NCI-H146 (cell line): ENCODE data around the gene FAT1.
"Not testable (repeated sequence)": the region's sequence is repeated elsewhere in the genome, so short reads cannot be mapped to it uniquely, and the experiment has no call there.

ENCODE experiments used
- DNase-seq: peaks from one replicate; lab custom pipeline; 2025; lab: John Stamatoyannopoulos, UW

Gene FAT1

GRCh38 chr4:186723292-186724057, at the start of gene FAT1:
Gene FAT1, minus strand, starts transcription at chr4:186723856. Its CDS starts 14,029 bp downstream, at chr4:186709827.
- DNase-seq: peak; percentile 16

GRCh38 chr4:186772936-186773487, 49.4 kb upstream of the FAT1 start:
- DNase-seq: no peak

GRCh38 chr4:186771624-186772023, 48.0 kb upstream of the FAT1 start:
- no peak for DNase-seq

- DNase-seq: no peak
Measured at GRCh38 chr4:186770481-186771175, 47.0 kb upstream of the FAT1 start.

GRCh38 chr4:186767794-186768193, 44.1 kb upstream of the FAT1 start:
- DNase-seq: no peak

GRCh38 chr4:186765673-186766546, 42.3 kb upstream of the FAT1 start:
- no peak for DNase-seq

GRCh38 chr4:186765138-186765537, 41.5 kb upstream of the FAT1 start:
- no peak for DNase-seq

- DNase-seq: no peak
Measured at GRCh38 chr4:186764457-186764856, 40.8 kb upstream of the FAT1 start.

- DNase-seq: no peak
Measured at GRCh38 chr4:186762865-186763264, 39.2 kb upstream of the FAT1 start.

- no peak for DNase-seq
Measured at GRCh38 chr4:186762361-186762760, 38.7 kb upstream of the FAT1 start.

- not testable (repeated sequence) for DNase-seq
Measured at GRCh38 chr4:186761956-186762355, 38.3 kb upstream of the FAT1 start.

GRCh38 chr4:186761393-186761792, 37.7 kb upstream of the FAT1 start:
- no peak for DNase-seq

- DNase-seq: no peak
Measured at GRCh38 chr4:186760576-186760975, 36.9 kb upstream of the FAT1 start.

- DNase-seq: no peak
Measured at GRCh38 chr4:186759990-186760389, 36.3 kb upstream of the FAT1 start.

GRCh38 chr4:186758929-186759682, 35.5 kb upstream of the FAT1 start:
- no peak for DNase-seq

- DNase-seq: no peak
Measured at GRCh38 chr4:186757696-186758355, 34.2 kb upstream of the FAT1 start.

- not testable (repeated sequence) for DNase-seq
Measured at GRCh38 chr4:186756550-186756949, 32.9 kb upstream of the FAT1 start.

GRCh38 chr4:186755550-186756519, 32.2 kb upstream of the FAT1 start:
- DNase-seq: no peak

- no peak for DNase-seq
Measured at GRCh38 chr4:186754976-186755375, 31.3 kb upstream of the FAT1 start.

- DNase-seq: no peak
Measured at GRCh38 chr4:186752325-186752724, 28.7 kb upstream of the FAT1 start.
